IMR-90 (cell line): ENCODE results near the gene GLCE. TPM values are rescaled to one million over a fixed set of nuclear protein-coding genes. Genes with fewer than 3 reads are reported as not detected.
A peak's percentile ranks its signal among the peaks of the same experiment; 100 is the strongest.

Source experiments
- ATAC-seq: fragments of 200-7000 bp; cut with Tn5 transposase; 2 replicates; pipeline ENCODE4 v1.9.1; 2020; ENCODE audit warnings: low read depth, mild to moderate bottlenecking, moderate library complexity
- BruUV-seq: library from RNA; stranded (reverse); fragments of 400-500 nt; replicated peaks from 2 replicates; lab custom pipeline; 2021; lab: Mats Ljungman, UMichigan
- CTCF ChIA-PET: fragments of 300-600 bp; formaldehyde crosslinking; extraction: SDS; loops from one replicate; lab custom pipeline; 2021; ENCODE audit warnings: antibody characterized with exemption; lab: Yijun Ruan, JAX
- POLR2A ChIA-PET: fragments of 300-600 bp; sonication (Branson Sonifier 250); formaldehyde crosslinking; loops from one replicate; lab custom pipeline; 2022; ENCODE audit warnings: antibody characterized with exemption; ENCODE audit not compliant: unreplicated experiment; lab: Charles Lee
- DNase-seq: peaks from one replicate; pipeline ENCODE4 v3.0.0; 2013
- H2AFZ ChIP-seq: replicated peaks from 2 replicates; pipeline ENCODE3; 2013; ENCODE audit warnings: low read length, mild to moderate bottlenecking; ENCODE audit not compliant: poor library complexity
- H2AK5ac ChIP-seq: 2 replicates; pipeline ENCODE4 v1.6.1; 2013; ENCODE audit warnings: low read depth, low read length, inconsistent platforms
- H2AK9ac ChIP-seq: replicated peaks from 2 replicates; pipeline ENCODE3; 2013; ENCODE audit warnings: mild to moderate bottlenecking, low read depth, low read length, moderate library complexity; ENCODE audit not compliant: poor library complexity
- H2BK120ac ChIP-seq: 2 replicates; pipeline ENCODE4 v1.6.1; 2013; ENCODE audit warnings: low read depth, low read length, inconsistent platforms
- H2BK15ac ChIP-seq: 3 replicates; pipeline ENCODE4 v1.6.1; 2013; ENCODE audit warnings: low read depth, low read length, inconsistent platforms
- H2BK20ac ChIP-seq: 2 replicates; pipeline ENCODE4 v1.6.1; 2013; ENCODE audit warnings: low read depth, mild to moderate bottlenecking, inconsistent platforms, low read length, moderate library complexity
- H2BK5ac ChIP-seq: 2 replicates; pipeline ENCODE4 v1.6.1; 2013; ENCODE audit warnings: mild to moderate bottlenecking, low read depth, low read length, inconsistent platforms; ENCODE audit not compliant: poor library complexity, severe bottlenecking
- H3K14ac ChIP-seq: replicated peaks from 2 replicates; pipeline ENCODE4 v1.6.1; 2013; ENCODE audit warnings: low read depth, low read length, inconsistent platforms
- H3K18ac ChIP-seq: 2 replicates; pipeline ENCODE4 v1.6.1; 2013; ENCODE audit warnings: low read depth, low read length, control low read depth
- H3K23ac ChIP-seq: 2 replicates; pipeline ENCODE4 v1.6.1; 2013; ENCODE audit warnings: low read depth, low read length, inconsistent platforms
- H3K27ac ChIP-seq: 2 replicates; pipeline ENCODE4 v1.5.1; 2013; ENCODE audit warnings: mild to moderate bottlenecking, control low read depth, low read length; ENCODE audit not compliant: insufficient read depth
- H3K27me3 ChIP-seq: 2 replicates; pipeline ENCODE4 v1.6.1; 2013; ENCODE audit warnings: low read length; ENCODE audit not compliant: control insufficient read depth, insufficient read depth
- H3K36me3 ChIP-seq: 2 replicates; pipeline ENCODE4 v1.6.1; 2013; ENCODE audit warnings: low read length, mixed read lengths; ENCODE audit not compliant: control insufficient read depth, insufficient read depth
- H3K4ac ChIP-seq: 2 replicates; pipeline ENCODE4 v1.6.1; 2013; ENCODE audit warnings: low read depth, low read length, inconsistent platforms
- H3K4me1 ChIP-seq: 2 replicates; pipeline ENCODE4 v1.6.1; 2013; ENCODE audit warnings: low read length, mixed read lengths; ENCODE audit not compliant: control insufficient read depth, insufficient read depth
- H3K4me2 ChIP-seq: 2 replicates; pipeline ENCODE4 v1.6.1; 2013; ENCODE audit warnings: low read depth, mild to moderate bottlenecking, control low read depth, low read length, moderate library complexity
- H3K4me3 ChIP-seq: 2 replicates; pipeline ENCODE4 v1.5.1; 2013; ENCODE audit warnings: low read depth, mild to moderate bottlenecking, control low read depth, low read length, moderate library complexity; ENCODE audit not compliant: insufficient read depth
- H3K56ac ChIP-seq: 2 replicates; pipeline ENCODE4 v1.6.1; 2013; ENCODE audit warnings: low read length, inconsistent platforms; ENCODE audit not compliant: insufficient read depth; ENCODE audit errors: extremely low read depth
- H3K79me1 ChIP-seq, 2 experiments: 2 replicates each; pipeline ENCODE4 v1.6.1; 2013; ENCODE audit warnings: low read length in 2 of 2, inconsistent platforms in 1 of 2, low read depth in 1 of 2
- H3K9ac ChIP-seq: 2 replicates; pipeline ENCODE4 v1.6.1; 2013; ENCODE audit warnings: low read depth, low read length, control low read depth
- H3K9me1 ChIP-seq: 2 replicates; pipeline ENCODE4 v1.6.1; 2013; ENCODE audit warnings: low read length, inconsistent platforms; ENCODE audit not compliant: insufficient read depth
- H3K9me3 ChIP-seq: 2 replicates; pipeline ENCODE4 v1.6.1; 2013; ENCODE audit warnings: low read length; ENCODE audit not compliant: control insufficient read depth, insufficient read depth
- H4K20me1 ChIP-seq: 2 replicates; pipeline ENCODE4 v1.6.1; 2013; ENCODE audit warnings: low read length, inconsistent platforms; ENCODE audit not compliant: insufficient read depth
- H4K5ac ChIP-seq: 2 replicates; pipeline ENCODE4 v1.6.1; 2013; ENCODE audit warnings: mild to moderate bottlenecking, low read depth, low read length, control low read depth
- H4K8ac ChIP-seq, 2 experiments: 2 replicates each; pipeline ENCODE4 v1.6.1; 2013; ENCODE audit warnings: low read depth in 2 of 2, low read length in 2 of 2, control low read depth in 1 of 2, inconsistent platforms in 1 of 2
- H4K91ac ChIP-seq: 2 replicates; pipeline ENCODE4 v1.6.1; 2013; ENCODE audit warnings: low read depth, low read length, inconsistent platforms; ENCODE audit not compliant: insufficient read depth
- BHLHE40 ChIP-seq: fragments of 150-350 bp; IDR thresholded peaks from 2 replicates; pipeline ENCODE4 v1.6.1; 2016; ENCODE audit warnings: mild to moderate bottlenecking, low read depth, low read length
- CEBPB ChIP-seq: IDR thresholded peaks from 2 replicates; pipeline ENCODE4 v1.6.1; 2012; ENCODE audit warnings: low read depth, low read length, improper control_type of control experiment
- CHD1 ChIP-seq: IDR thresholded peaks from 2 replicates; pipeline ENCODE4 v1.6.1; 2012; ENCODE audit warnings: low read depth, low read length, improper control_type of control experiment
- CTCF ChIP-seq: conservative IDR thresholded peaks from 2 replicates; pipeline ENCODE4 v1.5.1; 2012; ENCODE audit warnings: mild to moderate bottlenecking, low read depth, low read length, improper control_type of control experiment
- ELK1 ChIP-seq: fragments of 150-350 bp; IDR thresholded peaks from 2 replicates; pipeline ENCODE4 v1.6.1; 2016; ENCODE audit warnings: low read depth, mild to moderate bottlenecking, low read length, moderate library complexity, borderline replicate concordance
- FOS ChIP-seq: fragments of 150-350 bp; IDR thresholded peaks from 2 replicates; pipeline ENCODE4 v1.6.1; 2016; ENCODE audit warnings: low read depth, low read length
- MAFK ChIP-seq: IDR thresholded peaks from 2 replicates; pipeline ENCODE4 v1.6.1; 2012; ENCODE audit warnings: low read depth, low read length, improper control_type of control experiment
- MAZ ChIP-seq: IDR thresholded peaks from 2 replicates; pipeline ENCODE4 v1.6.1; 2012; ENCODE audit warnings: low read depth, mild to moderate bottlenecking, low read length, improper control_type of control experiment, moderate library complexity, borderline replicate concordance
- MXI1 ChIP-seq: IDR thresholded peaks from 2 replicates; pipeline ENCODE4 v1.6.1; 2012; ENCODE audit warnings: low read depth, mild to moderate bottlenecking, low read length, moderate library complexity, borderline replicate concordance
- NFE2L2 ChIP-seq: fragments of 150-350 bp; IDR thresholded peaks from 2 replicates; pipeline ENCODE4 v1.6.1; 2016; ENCODE audit warnings: low read depth, mild to moderate bottlenecking, low read length
- POLR2A ChIP-seq: IDR thresholded peaks from 2 replicates; pipeline ENCODE4 v1.6.1; 2012; ENCODE audit warnings: mild to moderate bottlenecking, low read depth, low read length
- RAD21 ChIP-seq: IDR thresholded peaks from 2 replicates; pipeline ENCODE4 v1.6.1; 2012; ENCODE audit warnings: low read length, improper control_type of control experiment
- RCOR1 ChIP-seq: IDR thresholded peaks from 2 replicates; pipeline ENCODE4 v1.6.1; 2012; ENCODE audit warnings: mild to moderate bottlenecking, low read length, improper control_type of control experiment; ENCODE audit not compliant: insufficient replicate concordance
- RFX5 ChIP-seq: IDR thresholded peaks from 2 replicates; pipeline ENCODE4 v1.8.0; 2012; ENCODE audit warnings: low read depth, mild to moderate bottlenecking, low read length, moderate library complexity
- SMC3 ChIP-seq: fragments of 150-350 bp; IDR thresholded peaks from 2 replicates; pipeline ENCODE4 v1.6.1; 2016; ENCODE audit warnings: low read depth, mild to moderate bottlenecking, antibody characterized with exemption, low read length, moderate library complexity
- USF2 ChIP-seq: fragments of 150-350 bp; IDR thresholded peaks from 2 replicates; pipeline ENCODE4 v1.6.1; 2017; ENCODE audit warnings: mild to moderate bottlenecking, antibody characterized with exemption, low read length, low read depth
- WGBS, 2 experiments: methylation state at CpG; one replicate each; pipeline versions ENCODE4 v1.1.5 to v1.1.7; 2013; ENCODE audit warnings: missing lambda C conversion rate in 2 of 2; ENCODE audit not compliant: insufficient read length in 1 of 2; ENCODE audit errors: extremely low coverage in 2 of 2; 5-methylcytosine and 5-hydroxymethylcytosine counted together
- dilution Hi-C: fragments of 300-500 bp; cut with HindIII; formaldehyde crosslinking; loops from one replicate; pipeline ENCODE4 v1.14.3; 2018; ENCODE audit warnings: low sequenced_read_pairs; ENCODE audit not compliant: unreplicated experiment
- in situ Hi-C: fragments of 300-500 bp; cut with MboI; formaldehyde crosslinking; loops from 3 replicates; pipeline ENCODE4 v1.14.3; 2019; ENCODE audit warnings: low sequenced_read_pairs, inconsistent platforms, mixed read lengths
- intact Hi-C: fragments of 100-400 bp; cut with micrococcal nuclease; formaldehyde crosslinking; loops from 2 replicates; pipeline ENCODE4 v1.10.0; 2022
- polyA plus RNA-seq, 3 experiments: library from polyadenylated mRNA; depleted of rRNA; stranded (reverse); fragments of >200 nt; gene quantifications; 2 replicates each; pipeline ENCODE4 v1.2.3, GENCODE V29; 2012; ENCODE audit warnings: low replicate concordance in 1 of 3
- total RNA-seq: library from RNA; depleted of rRNA; stranded (reverse); fragments of >200 nt; gene quantifications from 2 replicates; pipeline ENCODE4 v1.2.3, GENCODE V29; 2012

GLCE gene
- total and polyA plus RNA-seq, 2 of the 4 experiments (the other 2 are of a cell fraction) = 15.3 to 29.6 TPM

GRCh38 chr15:69194854-69195253 is 34.4 kb downstream of the GLCE start:
- no peak overlapping the region for H2AK9ac ChIP-seq
- H4K5ac ChIP-seq = no peak overlapping the region
- peak overlapping the region; percentile 20; the same call in 1 of the 2 replicates for H2AK5ac ChIP-seq
- peaks cover 7% of the 10 kb centered on the region; the same call in 1 of the 2 replicates for H4K20me1 ChIP-seq
- dilution Hi-C loops (no loop called here), in situ Hi-C loops (no loop called here), intact Hi-C loops (no loop called here)
- no peak overlapping the region for H3K27ac ChIP-seq
- H3K79me1 ChIP-seq = peaks cover 14 to 48% of the 10 kb centered on the region in 2 experiments
- no peak overlapping the region for H3K9ac ChIP-seq
- peak overlapping the region; percentile 42; the same call in 1 of the 2 replicates for H2BK20ac ChIP-seq
- H3K14ac ChIP-seq = 0 out of 2 replicates have a peak overlapping the region, but pooled peaks have one; percentile 45
- H3K23ac ChIP-seq = no peak overlapping the region
- no peak overlapping the region for H2BK15ac ChIP-seq
- TF ChIP-seq FOS = no peak
- TF ChIP-seq MXI1 = no peak
- no peak for TF ChIP-seq CEBPB
- TF ChIP-seq POLR2A = no peak
- no peak for TF ChIP-seq MAZ
- no peak for TF ChIP-seq MAFK
- no peak for TF ChIP-seq RFX5
- TF ChIP-seq CTCF = no peak
- no peak for TF ChIP-seq RCOR1
- no peak for TF ChIP-seq BHLHE40
- no peak for TF ChIP-seq NFE2L2
- TF ChIP-seq USF2 = no peak
- TF ChIP-seq SMC3 = no peak
- no peak for TF ChIP-seq CHD1
- TF ChIP-seq ELK1 = no peak
- TF ChIP-seq RAD21 = no peak
- H3K36me3 ChIP-seq = peaks cover 3% of the 10 kb centered on the region; the same call in 1 of the 2 replicates
- POLR2A ChIA-PET = interaction anchor here (0.6 kb wide), 1 partner anchor 36 kb away, joined by 4 read pairs; no protein-coding TSS in a partner anchor
- H3K9me1 ChIP-seq = peaks cover 6% of the 10 kb centered on the region; the same call in 1 of the 2 replicates
- H3K56ac ChIP-seq = no peak overlapping the region
- ATAC-seq (0 out of 2 replicates have a peak, but pooled peaks have one; percentile 13), DNase-seq (no peak)
- peak overlapping the region; percentile 56; the same call in 1 of the 2 replicates for H3K18ac ChIP-seq
- H3K4ac ChIP-seq = peak overlapping the region; percentile 55; the same call in 1 of the 2 replicates
- no peak overlapping the region for H2AFZ ChIP-seq
- no peaks in the 10 kb centered on the region for H3K9me3 ChIP-seq
- H3K4me1 ChIP-seq = peaks cover 9% of the 10 kb centered on the region
- H3K4me2 ChIP-seq = peak overlapping the region; percentile 18; the same call in 1 of the 2 replicates
- BruUV-seq = no TSS peak
- peak overlapping the region; percentile 55; the same call in 1 of the 2 replicates for H2BK120ac ChIP-seq
- no peaks in the 10 kb centered on the region for H3K27me3 ChIP-seq
- no peak overlapping the region for H2BK5ac ChIP-seq
- H4K91ac ChIP-seq = no peak overlapping the region
- CTCF ChIA-PET = interaction anchor here (0.6 to 1.0 kb wide), 2 partner anchors 33 to 87 kb away, joined by 3 read pairs; no protein-coding TSS in a partner anchor
- H4K8ac ChIP-seq = peak overlapping the region in 1 of 2 experiments; percentile 10; a peak in 1 of 4 replicates
- WGBS, 2 experiments = no CpG with 5 or more reads among the region's 1 CpG
- H3K4me3 ChIP-seq = no peak overlapping the region
